Naive thymus-derived CD8-positive, alpha-beta T cell (primary cell): Measurements from ENCODE around the gene ZNF593OS. TPM values are rescaled to one million over a fixed set of nuclear protein-coding genes. Genes with fewer than 3 reads are reported as not detected.

ENCODE experiments used
- ATAC-seq, 2 donors: fragments of 150-1000 bp; cut with Tn5 transposase in 1 of 2; sonication (Bioruptor Pico), chemical (Tn5 transposase) in 1 of 2; 1 replicate in 1 of 2; 2 replicates in 1 of 2; pipeline ENCODE4 v1.10.0; 2021; ENCODE audit warnings: mild to moderate bottlenecking in 2 of 2, moderate library complexity in 2 of 2
- POLR2A ChIA-PET: fragments of 350-600 bp; sonication (Branson Sonifier 250); formaldehyde crosslinking; loops from one replicate; lab custom pipeline; 2021; ENCODE audit warnings: antibody characterized with exemption; lab: Charles Lee
- DNase-seq, 10 donors: peaks; one replicate each; pipeline versions ENCODE4 v3.0.0 to v3.0.0-alpha.2; 2020 to 2022
- H3K27ac Mint-ChIP-seq, 10 donors: one replicate each; pipeline ENCODE4 v1.8.0; 2020 to 2022; ENCODE audit warnings: mild to moderate bottlenecking in 10 of 10, mixed read lengths in 10 of 10, moderate library complexity in 4 of 10, inconsistent platforms in 1 of 10
- H3K27me3 Mint-ChIP-seq, 5 donors: one replicate each; pipeline ENCODE4 v1.8.0; 2021 to 2022; ENCODE audit warnings: mixed read lengths in 5 of 5
- H3K36me3 Mint-ChIP-seq, 3 donors: one replicate each; pipeline ENCODE4 v1.8.0; 2020 to 2022; ENCODE audit warnings: mixed read lengths in 3 of 3, mild to moderate bottlenecking in 2 of 3, inconsistent platforms in 1 of 3
- H3K4me1 Mint-ChIP-seq, 4 donors: one replicate each; pipeline ENCODE4 v1.8.0; 2021 to 2022; ENCODE audit warnings: mixed read lengths in 4 of 4
- H3K4me3 Mint-ChIP-seq, 10 donors: one replicate each; pipeline ENCODE4 v1.8.0; 2020 to 2022; ENCODE audit warnings: mild to moderate bottlenecking in 10 of 10, mixed read lengths in 10 of 10, moderate library complexity in 6 of 10, inconsistent platforms in 1 of 10
- H3K9me3 Mint-ChIP-seq, 9 donors: one replicate each; pipeline ENCODE4 v1.8.0; 2020 to 2022; ENCODE audit warnings: mixed read lengths in 9 of 9, mild to moderate bottlenecking in 3 of 9, inconsistent platforms in 1 of 9, moderate library complexity in 1 of 9
- polyA plus RNA-seq, 3 donors: library from polyadenylated mRNA; unstranded; fragments of 300-500 nt; fragmentation: Illumina TruSeq; gene quantifications; one replicate each; pipeline ENCODE4 v1.2.3, GENCODE V29; 2021
- total RNA-seq, 8 experiments: library from RNA in 2 of 8; stranded (reverse) in 2 of 8; gene quantifications; one replicate each; pipeline ENCODE4 v1.2.3 and lab custom pipeline; 2021 to 2026

ZNF593OS gene
- total and polyA plus RNA-seq, 5 experiments from 2014 or later, result 0.25 to 2.1 (median 0.51) TPM; not detected in 2

- no peaks in the 10 kb centered on the region for H3K9me3 Mint-ChIP-seq
- H3K4me3 Mint-ChIP-seq, result peak overlapping the region in 5 of 10 donors; percentile 11 to 55 (median 30)
- H3K4me1 Mint-ChIP-seq, result peaks cover 6 to 47% (median 28%) of the 10 kb centered on the region in 4 donors
- ATAC-seq, result peak in 1 of 2 donors; percentile 43
- POLR2A ChIA-PET, result no interaction called here
- peak in 1 of 10 donors; percentile 6 for DNase-seq
- no peaks in the 10 kb centered on the region for H3K27me3 Mint-ChIP-seq
- peak overlapping the region; percentile 46 to 87 (median 74) for H3K27ac Mint-ChIP-seq
- H3K36me3 Mint-ChIP-seq, result peaks cover 0 to 65% (median 5%) of the 10 kb centered on the region in 3 donors
These were observed 51.6 kb downstream of the ZNF593OS start for GRCh38 chr1:26119892-26120608.

Other genes with a start within 250 kb of the ZNF593OS start
- gene PAFAH2, start 173.8 kb downstream of the ZNF593OS start, total RNA-seq, result 10 to 100 TPM; 24.6 to 25.4 TPM
- 10 to 100 TPM; 16.4 to 25.5 (median 17.3) TPM for gene PAFAH2, start 173.8 kb downstream of the ZNF593OS start, polyA plus RNA-seq
- under 1 TPM; 0.19 to 0.26 TPM for gene EXTL1, start 150.1 kb downstream of the ZNF593OS start, total RNA-seq
- not detected for gene EXTL1, start 150.1 kb downstream of the ZNF593OS start, polyA plus RNA-seq
- gene SLC30A2, start 125.7 kb downstream of the ZNF593OS start, total RNA-seq, result not detected
- under 1 TPM in 1 of 3 donors, not detected in 2; 0.16 TPM for gene SLC30A2, start 125.7 kb downstream of the ZNF593OS start, polyA plus RNA-seq
- not detected for gene TRIM63, start 104.2 kb downstream of the ZNF593OS start, total RNA-seq
- gene TRIM63, start 104.2 kb downstream of the ZNF593OS start, polyA plus RNA-seq, result not detected
- gene PDIK1L, start 60.0 kb downstream of the ZNF593OS start, total RNA-seq, result 10 to 100 TPM; 23.1 to 23.5 TPM
- gene PDIK1L, start 60.0 kb downstream of the ZNF593OS start, polyA plus RNA-seq, result 1 to 10 TPM; 3.5 to 5.1 (median 3.7) TPM
- not detected for gene FAM110D, start 12.8 kb downstream of the ZNF593OS start, total RNA-seq
- gene FAM110D, start 12.8 kb downstream of the ZNF593OS start, polyA plus RNA-seq, result not detected
- gene C1orf232, start 2.9 kb downstream of the ZNF593OS start, total RNA-seq, result not detected
- not detected for gene C1orf232, start 2.9 kb downstream of the ZNF593OS start, polyA plus RNA-seq
- 10 to 100 TPM; 10.4 to 13.1 TPM for gene ZNF593, start 1.9 kb downstream of the ZNF593OS start, total RNA-seq
- 10 to 100 TPM; 23.4 to 26.0 (median 24.7) TPM for gene ZNF593, start 1.9 kb downstream of the ZNF593OS start, polyA plus RNA-seq
- gene CNKSR1, start 5.7 kb upstream of the ZNF593OS start, total RNA-seq, result 1 to 10 TPM; 2.4 to 3.6 TPM
- gene CNKSR1, start 5.7 kb upstream of the ZNF593OS start, polyA plus RNA-seq, result under 1 TPM in 1 of 3 donors, not detected in 2; 0.68 TPM
- gene CATSPER4, start 18.8 kb upstream of the ZNF593OS start, total RNA-seq, result not detected
- gene CATSPER4, start 18.8 kb upstream of the ZNF593OS start, polyA plus RNA-seq, result not detected
- gene CEP85, start 62.4 kb upstream of the ZNF593OS start, total RNA-seq, result 10 to 100 TPM; 18.8 to 21.9 TPM
- gene CEP85, start 62.4 kb upstream of the ZNF593OS start, polyA plus RNA-seq, result 1 to 10 TPM; 3.9 to 9.8 (median 5.1) TPM
- gene SH3BGRL3, start 108.3 kb upstream of the ZNF593OS start, total RNA-seq, result 100 to 1,000 TPM; 250 to 255 TPM
- gene SH3BGRL3, start 108.3 kb upstream of the ZNF593OS start, polyA plus RNA-seq, result 100 to 1,000 TPM; 805 to 925 (median 916) TPM
- 100 to 1,000 TPM; 121 to 129 TPM for gene UBXN11, start 134.8 kb upstream of the ZNF593OS start, total RNA-seq
- gene UBXN11, start 134.8 kb upstream of the ZNF593OS start, polyA plus RNA-seq, result 10 to 100 TPM in 2 of 3 donors, 1 to 10 TPM in 1; 9.1 to 14.7 (median 12.4) TPM
- 100 to 1,000 TPM; 772 to 847 TPM for gene CD52, start 146.1 kb upstream of the ZNF593OS start, total RNA-seq
- 1,000 to 10,000 TPM; 6,330 to 6,863 (median 6,804) TPM for gene CD52, start 146.1 kb upstream of the ZNF593OS start, polyA plus RNA-seq
- gene CRYBG2, start 182.3 kb upstream of the ZNF593OS start, total RNA-seq, result under 1 TPM; 0.74 to 0.75 TPM
- gene CRYBG2, start 182.3 kb upstream of the ZNF593OS start, polyA plus RNA-seq, result under 1 TPM in 2 of 3 donors, not detected in 1; 0.07 to 0.55 TPM
- 1 to 10 TPM; 2.1 to 2.4 TPM for gene ZNF683, start 200.9 kb upstream of the ZNF593OS start, total RNA-seq
- 1 to 10 TPM in 2 of 3 donors, under 1 TPM in 1; 0.42 to 6.3 (median 3.1) TPM for gene ZNF683, start 200.9 kb upstream of the ZNF593OS start, polyA plus RNA-seq
- not detected for gene LIN28A, start 239.0 kb upstream of the ZNF593OS start, total RNA-seq
- not detected for gene LIN28A, start 239.0 kb upstream of the ZNF593OS start, polyA plus RNA-seq